Brain microvascular endothelial cell (primary cell): ENCODE measurements around the gene ANO1.

Experiments used
- DNase-seq: peaks from one replicate; pipeline ENCODE4 v3.0.0-alpha.2; 2020
- H3K27ac ChIP-seq: fragments of 250-450 bp; sonication (Bioruptor Pico); 2 replicates; pipeline ENCODE4 v1.5.1; 2020; ENCODE audit warnings: mild to moderate bottlenecking, moderate library complexity
- H3K27me3 ChIP-seq: fragments of 250-450 bp; sonication (Bioruptor Pico); replicated peaks from 2 replicates; pipeline ENCODE4 v1.5.1; 2020; ENCODE audit warnings: mild to moderate bottlenecking
- H3K36me3 ChIP-seq: fragments of 250-450 bp; sonication (Bioruptor Pico); replicated peaks from 2 replicates; pipeline ENCODE4 v1.5.1; 2020; ENCODE audit warnings: mild to moderate bottlenecking
- H3K4me3 ChIP-seq: 2 replicates; pipeline ENCODE4 v1.5.1; 2011; ENCODE audit warnings: low read depth, mild to moderate bottlenecking, control low read depth, low read length, moderate library complexity
- in situ Hi-C: cut with HindIII; loops from 2 replicates; pipeline ENCODE4 v1.10.0; 2017; ENCODE audit warnings: low sequenced_read_pairs, low pct_ligation_motif_present
- TF ChIP-seq, protein P1 (sequence below): IDR thresholded peaks from 2 replicates; pipeline ENCODE4 v1.5.1; 2011; ENCODE audit warnings: low read depth, mild to moderate bottlenecking, moderate library complexity, low read length, control low read depth, inconsistent platforms; ENCODE audit errors: missing control alignments

The ANO1 gene

DNA sequence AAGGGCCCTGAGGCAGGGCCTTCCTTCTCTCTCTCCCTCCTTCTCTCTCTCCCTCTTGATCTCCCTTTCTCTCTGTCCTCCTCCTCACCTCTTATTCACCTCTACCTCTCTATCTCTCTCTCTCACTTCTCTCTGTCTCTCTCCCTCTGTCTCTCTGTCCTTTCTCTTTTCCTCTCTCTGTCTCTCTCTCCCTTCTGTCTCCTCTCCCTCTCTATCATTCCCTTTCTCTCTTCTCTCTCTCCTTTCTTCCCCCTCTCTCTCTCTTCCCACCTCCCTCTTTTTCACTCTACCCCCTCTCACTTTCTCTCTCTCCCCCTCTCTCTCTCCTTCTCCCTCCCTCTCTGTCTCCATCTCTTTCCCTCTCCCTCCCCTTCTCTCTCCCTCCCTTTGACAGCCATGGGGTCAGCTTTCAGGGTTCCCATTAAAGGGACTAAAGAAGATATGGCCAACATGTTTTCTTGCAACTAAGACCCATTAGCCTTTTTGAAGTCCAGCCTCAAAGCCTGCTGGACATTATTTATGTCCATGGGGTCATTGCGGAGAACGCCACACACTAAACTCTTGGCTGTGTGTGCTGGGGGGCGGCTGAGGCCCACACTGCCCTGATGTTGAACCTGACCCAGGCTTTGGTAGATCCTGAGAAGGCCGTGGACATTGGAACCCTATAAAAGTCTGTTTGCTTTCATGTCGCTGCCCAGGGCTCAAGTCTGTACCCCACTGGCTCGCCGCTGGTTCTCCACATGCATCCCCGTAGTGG lies 15.0 kb downstream of the ANO1 start:
- in situ Hi-C loops: no loop called here
- TF ChIP-seq, protein P1, sequence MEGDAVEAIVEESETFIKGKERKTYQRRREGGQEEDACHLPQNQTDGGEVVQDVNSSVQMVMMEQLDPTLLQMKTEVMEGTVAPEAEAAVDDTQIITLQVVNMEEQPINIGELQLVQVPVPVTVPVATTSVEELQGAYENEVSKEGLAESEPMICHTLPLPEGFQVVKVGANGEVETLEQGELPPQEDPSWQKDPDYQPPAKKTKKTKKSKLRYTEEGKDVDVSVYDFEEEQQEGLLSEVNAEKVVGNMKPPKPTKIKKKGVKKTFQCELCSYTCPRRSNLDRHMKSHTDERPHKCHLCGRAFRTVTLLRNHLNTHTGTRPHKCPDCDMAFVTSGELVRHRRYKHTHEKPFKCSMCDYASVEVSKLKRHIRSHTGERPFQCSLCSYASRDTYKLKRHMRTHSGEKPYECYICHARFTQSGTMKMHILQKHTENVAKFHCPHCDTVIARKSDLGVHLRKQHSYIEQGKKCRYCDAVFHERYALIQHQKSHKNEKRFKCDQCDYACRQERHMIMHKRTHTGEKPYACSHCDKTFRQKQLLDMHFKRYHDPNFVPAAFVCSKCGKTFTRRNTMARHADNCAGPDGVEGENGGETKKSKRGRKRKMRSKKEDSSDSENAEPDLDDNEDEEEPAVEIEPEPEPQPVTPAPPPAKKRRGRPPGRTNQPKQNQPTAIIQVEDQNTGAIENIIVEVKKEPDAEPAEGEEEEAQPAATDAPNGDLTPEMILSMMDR: no peak

DNA sequence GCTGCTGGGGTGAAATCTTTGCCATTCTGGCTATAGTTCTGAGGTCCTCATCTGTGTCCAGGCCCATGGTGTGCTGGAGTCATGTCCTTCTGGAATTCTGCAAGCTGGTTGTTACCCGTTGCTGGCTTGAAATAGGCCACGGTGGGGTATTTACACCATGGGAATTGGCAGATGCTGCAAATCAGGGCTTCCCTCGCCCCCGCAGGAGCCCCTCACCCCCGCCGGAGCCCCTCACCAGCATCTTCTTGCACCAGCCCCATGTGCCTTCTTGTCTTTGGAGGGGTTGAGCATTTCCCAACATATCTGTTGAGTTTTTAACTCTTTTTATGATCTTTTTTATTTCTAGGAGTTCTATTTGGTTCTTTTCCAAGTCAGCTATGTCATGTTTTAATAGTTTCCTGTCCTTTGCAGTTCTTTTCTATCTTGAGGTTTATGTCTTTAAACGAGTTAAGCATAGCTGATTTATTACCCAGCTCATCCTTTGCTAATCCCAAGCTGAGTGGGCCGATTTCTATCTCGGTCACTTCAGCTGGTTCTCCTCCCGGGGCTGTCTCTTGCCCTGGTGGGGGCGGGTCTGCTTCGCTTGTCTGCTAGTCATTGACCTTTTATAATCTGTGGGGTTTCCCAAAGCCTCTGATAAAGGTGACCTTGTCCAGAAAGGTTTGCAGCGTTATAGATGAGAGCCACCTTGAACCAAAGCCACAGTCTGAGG lies 17.6 kb downstream of the ANO1 start:
- H3K36me3 ChIP-seq: no peaks in the 10 kb centered on the region
- no peak for DNase-seq
- H3K4me3 ChIP-seq: no peak overlapping the region
- no peaks in the 10 kb centered on the region for H3K27me3 ChIP-seq
- TF ChIP-seq, protein P1: no peak
- in situ Hi-C loops: no loop called here
- no peak overlapping the region for H3K27ac ChIP-seq

More for the DNA sequence above, 15.0 kb downstream of the ANO1 start:
- no peaks in the 10 kb centered on the region for H3K36me3 ChIP-seq
- DNase-seq: no peak
- no peak overlapping the region for H3K4me3 ChIP-seq
- no peaks in the 10 kb centered on the region for H3K27me3 ChIP-seq
- no peak overlapping the region for H3K27ac ChIP-seq

DNA sequence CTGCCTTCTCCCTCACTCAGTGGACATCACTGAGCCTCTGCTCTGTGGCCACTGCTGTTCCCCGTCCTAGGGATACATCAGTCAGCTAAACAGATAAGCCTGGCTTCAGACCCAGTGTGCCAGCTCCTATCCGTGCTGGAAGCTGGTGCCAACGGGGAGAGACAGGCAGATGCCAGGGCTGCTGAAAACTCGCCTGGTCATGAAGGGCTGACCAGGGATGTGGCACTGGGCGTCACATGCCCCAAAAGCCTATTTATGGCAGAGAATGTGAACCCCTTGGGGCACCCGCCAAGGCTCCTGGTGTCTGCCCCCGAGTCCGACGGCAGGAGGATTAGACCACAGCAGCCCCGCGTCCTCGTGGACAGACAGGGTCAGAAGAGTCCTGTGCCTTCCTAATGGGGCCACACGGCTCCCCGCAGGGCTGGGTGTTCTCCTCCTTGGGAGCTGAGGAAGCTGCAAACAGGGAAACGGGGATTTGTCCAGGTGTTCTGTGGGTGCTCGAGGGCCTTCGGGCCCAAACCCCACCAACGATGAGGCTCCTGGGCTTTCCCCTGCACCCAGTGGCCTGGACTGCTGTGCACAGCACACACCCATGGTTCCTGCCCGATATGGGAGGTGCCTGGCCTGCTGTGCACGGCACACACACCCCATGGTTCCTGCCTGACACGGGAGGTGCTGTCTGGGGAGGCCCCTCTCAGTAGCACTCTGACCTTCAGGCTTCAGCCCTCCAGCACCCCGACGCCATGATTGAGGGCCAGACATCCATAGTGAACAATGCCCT lies 19.9 kb downstream of the ANO1 start:
- no peaks in the 10 kb centered on the region for H3K27me3 ChIP-seq
- no peaks in the 10 kb centered on the region for H3K36me3 ChIP-seq
- H3K4me3 ChIP-seq: no peak overlapping the region
- no peak overlapping the region for H3K27ac ChIP-seq
- TF ChIP-seq, protein P1: no peak
- in situ Hi-C loops: no loop called here
- DNase-seq: no peak

DNA sequence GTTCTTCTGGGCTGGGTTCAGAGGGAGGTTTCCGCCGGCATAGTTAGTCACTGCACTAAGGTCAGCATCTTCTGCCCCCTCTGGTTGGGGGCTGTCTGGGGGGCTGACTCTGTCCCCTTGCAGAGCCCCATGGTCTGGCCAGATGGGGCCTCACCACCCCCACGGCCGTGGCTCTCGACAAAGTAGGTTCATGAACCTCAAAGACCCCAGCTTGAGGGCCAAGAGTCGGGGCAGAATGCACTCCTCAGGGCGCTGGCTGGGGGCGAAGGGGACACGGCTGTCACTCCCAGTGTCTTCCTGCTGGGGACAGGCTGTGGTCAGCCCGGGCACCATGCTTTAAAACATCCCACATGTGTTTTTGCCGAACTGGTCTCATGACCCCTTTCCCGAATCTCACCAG lies 20.8 kb downstream of the ANO1 start:
- TF ChIP-seq, protein P1: no peak
- Histone ChIP-seq H3K27ac (no peak overlapping the region), H3K27me3 (no peaks in the 10 kb centered on the region), H3K36me3 (no peaks in the 10 kb centered on the region), H3K4me3 (no peak overlapping the region)
- in situ Hi-C loops: no loop called here
- DNase-seq: no peak

DNA sequence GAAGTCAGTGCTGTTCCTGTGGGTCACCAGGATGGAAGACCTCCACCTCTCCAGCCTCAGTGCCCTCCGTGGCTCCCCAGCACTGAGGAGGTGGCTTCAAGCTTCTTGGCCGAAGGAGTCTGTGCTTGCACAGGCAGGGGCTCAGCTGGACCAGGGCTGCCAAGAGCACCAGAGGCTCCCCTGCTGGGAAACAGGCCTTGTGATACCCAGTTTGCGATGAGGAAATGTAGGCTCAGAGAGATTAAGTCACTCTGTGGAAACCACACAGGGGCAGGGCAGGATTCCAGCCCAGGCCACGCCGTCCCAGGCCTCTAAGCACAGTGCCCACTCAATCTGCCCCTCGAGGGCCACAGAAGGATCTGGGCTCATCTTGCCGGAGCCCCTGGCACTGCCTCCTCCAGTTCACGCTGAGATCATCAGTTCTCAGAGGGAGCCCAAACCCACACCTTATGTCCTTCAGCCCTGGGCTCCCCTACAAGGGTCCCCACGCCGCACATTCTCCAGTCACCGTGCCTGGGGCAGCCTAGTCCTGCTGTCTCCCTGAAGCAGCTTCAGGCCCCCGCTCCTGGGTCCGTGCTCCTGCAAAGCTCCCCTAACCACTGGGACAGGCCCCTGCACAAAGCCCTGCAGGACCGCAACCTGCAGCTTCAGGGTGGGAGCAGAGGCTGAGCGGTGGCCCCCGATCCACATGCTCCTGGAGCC lies 21.6 kb downstream of the ANO1 start:
- H3K4me3 ChIP-seq: no peak overlapping the region
- peak; percentile 48 for DNase-seq
- TF ChIP-seq, protein P1: no peak
- in situ Hi-C loops: no loop called here
- no peak overlapping the region for H3K27ac ChIP-seq
- H3K27me3 ChIP-seq: no peaks in the 10 kb centered on the region
- H3K36me3 ChIP-seq: no peaks in the 10 kb centered on the region
